ENCODE measurements around the gene C12orf60. TPM values are rescaled to one million over a fixed set of nuclear protein-coding genes. Genes with fewer than 3 reads are reported as not detected.

C12orf60 gene
- total RNA-seq, 1 experiment from 2014 or later, result 0.54 TPM

DNA sequence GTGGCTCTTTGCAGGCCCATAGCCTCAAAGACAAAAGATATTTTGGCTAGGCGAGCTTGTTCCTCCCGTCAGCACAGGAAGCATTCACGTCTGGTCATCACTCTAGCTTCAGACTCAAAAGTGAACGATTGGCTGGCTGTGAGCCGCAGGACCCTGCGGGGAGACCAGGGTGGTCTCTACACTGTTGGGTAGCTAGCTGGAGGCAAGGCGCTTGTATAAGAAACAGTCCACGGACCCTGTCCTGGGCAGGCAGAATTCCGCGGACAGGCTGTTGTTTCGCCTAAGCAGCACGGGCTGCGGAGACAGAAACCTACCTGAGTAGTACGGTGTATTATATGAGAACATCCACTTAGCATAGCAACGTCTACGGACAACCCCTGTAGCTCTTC lies 29.8 kb upstream of the C12orf60 start:
- ATAC-seq, result peak; percentile 42
- DNase-seq (ENCODE audit: low read depth, low spot score), result no peak
- Histone ChIP-seq H3K27ac (ENCODE audit: low read length) (peak overlapping the region; percentile 93), H3K36me3 (ENCODE audit: control insufficient read depth, insufficient read depth, low read length) (no peaks in the 10 kb centered on the region; the same call in none of the 2 replicates), H3K4me3 (ENCODE audit: low read depth in 2 of 2, low read length in 2 of 2) (peak overlapping the region; percentile 86 to 88), H3K4me1 (ENCODE audit: control insufficient read depth, insufficient read depth, low read length) (peaks cover 12% of the 10 kb centered on the region), H3K9me3 (ENCODE audit: control insufficient read depth, insufficient read depth, low read depth, low read length) (no peaks in the 10 kb centered on the region), H3K27me3 (ENCODE audit: control insufficient read depth, insufficient read depth, low read length) (no peaks in the 10 kb centered on the region)
- intact Hi-C loops (cut with micrococcal nuclease; ENCODE audit: unreplicated experiment) (no loop called here), in situ Hi-C loops (cut with HindIII; ENCODE audit: low pct_unique_long_range_greater_than_20kb, low sequenced_read_pairs) (no loop called here)
- ChIA-PET CTCF (no interaction called here), POLR2A (no interaction called here)
- no TSS peak for BruUV-seq (replicated peaks)
- TF ChIP-seq POLR2AphosphoS5 (IDR thresholded peaks at IDR 0.05; ENCODE audit: low read depth, low read length), result no peak
- TF ChIP-seq, protein P1, sequence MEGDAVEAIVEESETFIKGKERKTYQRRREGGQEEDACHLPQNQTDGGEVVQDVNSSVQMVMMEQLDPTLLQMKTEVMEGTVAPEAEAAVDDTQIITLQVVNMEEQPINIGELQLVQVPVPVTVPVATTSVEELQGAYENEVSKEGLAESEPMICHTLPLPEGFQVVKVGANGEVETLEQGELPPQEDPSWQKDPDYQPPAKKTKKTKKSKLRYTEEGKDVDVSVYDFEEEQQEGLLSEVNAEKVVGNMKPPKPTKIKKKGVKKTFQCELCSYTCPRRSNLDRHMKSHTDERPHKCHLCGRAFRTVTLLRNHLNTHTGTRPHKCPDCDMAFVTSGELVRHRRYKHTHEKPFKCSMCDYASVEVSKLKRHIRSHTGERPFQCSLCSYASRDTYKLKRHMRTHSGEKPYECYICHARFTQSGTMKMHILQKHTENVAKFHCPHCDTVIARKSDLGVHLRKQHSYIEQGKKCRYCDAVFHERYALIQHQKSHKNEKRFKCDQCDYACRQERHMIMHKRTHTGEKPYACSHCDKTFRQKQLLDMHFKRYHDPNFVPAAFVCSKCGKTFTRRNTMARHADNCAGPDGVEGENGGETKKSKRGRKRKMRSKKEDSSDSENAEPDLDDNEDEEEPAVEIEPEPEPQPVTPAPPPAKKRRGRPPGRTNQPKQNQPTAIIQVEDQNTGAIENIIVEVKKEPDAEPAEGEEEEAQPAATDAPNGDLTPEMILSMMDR (IDR thresholded peaks at IDR 0.05), result no peak
- TF ChIP-seq, protein P2, sequence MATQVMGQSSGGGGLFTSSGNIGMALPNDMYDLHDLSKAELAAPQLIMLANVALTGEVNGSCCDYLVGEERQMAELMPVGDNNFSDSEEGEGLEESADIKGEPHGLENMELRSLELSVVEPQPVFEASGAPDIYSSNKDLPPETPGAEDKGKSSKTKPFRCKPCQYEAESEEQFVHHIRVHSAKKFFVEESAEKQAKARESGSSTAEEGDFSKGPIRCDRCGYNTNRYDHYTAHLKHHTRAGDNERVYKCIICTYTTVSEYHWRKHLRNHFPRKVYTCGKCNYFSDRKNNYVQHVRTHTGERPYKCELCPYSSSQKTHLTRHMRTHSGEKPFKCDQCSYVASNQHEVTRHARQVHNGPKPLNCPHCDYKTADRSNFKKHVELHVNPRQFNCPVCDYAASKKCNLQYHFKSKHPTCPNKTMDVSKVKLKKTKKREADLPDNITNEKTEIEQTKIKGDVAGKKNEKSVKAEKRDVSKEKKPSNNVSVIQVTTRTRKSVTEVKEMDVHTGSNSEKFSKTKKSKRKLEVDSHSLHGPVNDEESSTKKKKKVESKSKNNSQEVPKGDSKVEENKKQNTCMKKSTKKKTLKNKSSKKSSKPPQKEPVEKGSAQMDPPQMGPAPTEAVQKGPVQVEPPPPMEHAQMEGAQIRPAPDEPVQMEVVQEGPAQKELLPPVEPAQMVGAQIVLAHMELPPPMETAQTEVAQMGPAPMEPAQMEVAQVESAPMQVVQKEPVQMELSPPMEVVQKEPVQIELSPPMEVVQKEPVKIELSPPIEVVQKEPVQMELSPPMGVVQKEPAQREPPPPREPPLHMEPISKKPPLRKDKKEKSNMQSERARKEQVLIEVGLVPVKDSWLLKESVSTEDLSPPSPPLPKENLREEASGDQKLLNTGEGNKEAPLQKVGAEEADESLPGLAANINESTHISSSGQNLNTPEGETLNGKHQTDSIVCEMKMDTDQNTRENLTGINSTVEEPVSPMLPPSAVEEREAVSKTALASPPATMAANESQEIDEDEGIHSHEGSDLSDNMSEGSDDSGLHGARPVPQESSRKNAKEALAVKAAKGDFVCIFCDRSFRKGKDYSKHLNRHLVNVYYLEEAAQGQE (IDR thresholded peaks at IDR 0.05; ENCODE audit: insufficient read depth in 1 of 2, low read depth in 2 of 2, low read length in 1 of 2), result no peak

- H3K4me3 ChIP-seq (ENCODE audit: low read depth in 2 of 2, low read length in 2 of 2), result peak overlapping the region; percentile 86 to 88
- no peaks in the 10 kb centered on the region for H3K27me3 ChIP-seq (ENCODE audit: control insufficient read depth, insufficient read depth, low read length)
- intact Hi-C loops (cut with micrococcal nuclease; ENCODE audit: unreplicated experiment) (no loop called here), in situ Hi-C loops (cut with HindIII; ENCODE audit: low pct_unique_long_range_greater_than_20kb, low sequenced_read_pairs) (no loop called here)
- H3K27ac ChIP-seq (ENCODE audit: low read length), result peak overlapping the region; percentile 93
- ATAC-seq (peak; percentile 84), DNase-seq (ENCODE audit: low read depth, low spot score) (peak; percentile 91)
- ChIA-PET CTCF (no interaction called here), POLR2A (no interaction called here)
- no peaks in the 10 kb centered on the region; the same call in none of the 2 replicates for H3K36me3 ChIP-seq (ENCODE audit: control insufficient read depth, insufficient read depth, low read length)
- H3K4me1 ChIP-seq (ENCODE audit: control insufficient read depth, insufficient read depth, low read length), result peaks cover 12% of the 10 kb centered on the region
- TSS peak; percentile 97 for BruUV-seq (replicated peaks)
- no peak for TF ChIP-seq TCF7L2 (IDR thresholded peaks at IDR 0.05; ENCODE audit: low read depth, low read length)
- TF ChIP-seq, protein P2 (IDR thresholded peaks at IDR 0.05; ENCODE audit: insufficient read depth in 1 of 2, low read depth in 2 of 2, low read length in 1 of 2), result no peak
- TF ChIP-seq, protein P1 (IDR thresholded peaks at IDR 0.05), result no peak
- TF ChIP-seq POLR2AphosphoS5 (IDR thresholded peaks at IDR 0.05; ENCODE audit: low read depth, low read length), result peak; percentile 94
- TF ChIP-seq SIN3A (IDR thresholded peaks at IDR 0.05; ENCODE audit: borderline replicate concordance, insufficient read depth, low read depth, low read length), result no peak
- no peaks in the 10 kb centered on the region for H3K9me3 ChIP-seq (ENCODE audit: control insufficient read depth, insufficient read depth, low read depth, low read length)
These were observed 29.2 kb upstream of the C12orf60 start for GRCh38 chr12:14774074-14774905.

Data from Panc1 (cell line).